GM15510 (cell line): Measurements from ENCODE around the gene OSBPL6.

Experiments used
- POLR2A ChIP-seq: IDR thresholded peaks from 3 replicates; pipeline ENCODE4 v1.6.1; 2011; ENCODE audit warnings: borderline replicate concordance; ENCODE audit not compliant: insufficient read length; ENCODE audit errors: extremely low read depth

OSBPL6 gene

DNA sequence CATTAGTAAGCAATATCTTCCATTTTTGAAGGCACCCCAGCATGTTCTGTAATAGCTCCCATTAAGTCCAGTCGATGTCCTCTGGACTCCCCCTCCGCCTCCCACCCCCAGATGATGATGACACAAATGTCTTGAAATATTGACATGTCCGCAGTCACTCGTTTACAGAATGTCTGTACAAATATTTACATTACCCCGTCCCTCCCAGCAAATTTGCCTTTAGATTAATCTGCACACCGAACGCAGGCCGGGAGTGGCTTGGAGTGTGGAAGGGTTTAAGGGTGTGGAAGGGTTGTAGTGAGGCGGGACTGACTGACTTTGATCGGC is 853 bp upstream of the OSBPL6 start:
- TF ChIP-seq POLR2A = no peak

DNA sequence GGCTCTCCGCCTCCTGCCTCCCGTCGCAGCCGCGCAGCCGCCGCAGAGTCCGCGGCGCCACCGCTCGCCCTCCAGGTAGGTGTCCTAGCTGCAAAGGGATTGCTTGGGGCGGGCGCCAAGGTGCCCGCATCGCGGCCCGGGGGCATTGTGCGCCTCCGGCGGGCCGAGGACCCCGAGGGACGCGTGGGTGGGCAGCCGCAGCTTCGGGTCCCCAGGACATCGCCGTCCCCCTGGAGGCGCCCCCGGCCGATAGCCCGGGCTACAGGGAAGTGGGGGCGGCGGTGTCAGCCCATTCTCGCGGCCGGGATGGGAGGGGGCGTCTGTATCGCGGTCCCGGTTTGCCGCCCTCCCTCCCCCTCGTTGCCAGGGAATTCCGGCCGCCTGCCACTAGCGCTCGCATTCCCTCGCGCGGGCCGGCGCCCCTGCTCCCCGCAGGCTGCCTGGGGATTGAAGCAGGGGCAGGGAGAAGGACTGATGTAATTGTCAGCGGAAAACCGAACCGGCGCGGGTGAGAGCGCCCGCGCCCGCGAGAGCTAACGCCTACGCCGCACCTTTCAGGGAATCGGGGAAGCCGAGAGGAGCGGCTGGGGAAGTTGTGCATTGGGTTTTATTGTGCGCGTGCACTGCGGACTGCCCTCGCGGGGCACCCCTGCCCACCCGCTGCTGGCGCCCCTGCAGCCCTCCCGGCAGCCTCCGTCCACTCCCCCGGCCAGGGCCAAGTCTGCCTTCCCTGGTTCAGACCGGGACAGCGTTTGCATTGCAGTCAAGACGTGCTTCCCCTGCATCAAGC is 483 bp downstream of the OSBPL6 start:
- TF ChIP-seq POLR2A = no peak

DNA sequence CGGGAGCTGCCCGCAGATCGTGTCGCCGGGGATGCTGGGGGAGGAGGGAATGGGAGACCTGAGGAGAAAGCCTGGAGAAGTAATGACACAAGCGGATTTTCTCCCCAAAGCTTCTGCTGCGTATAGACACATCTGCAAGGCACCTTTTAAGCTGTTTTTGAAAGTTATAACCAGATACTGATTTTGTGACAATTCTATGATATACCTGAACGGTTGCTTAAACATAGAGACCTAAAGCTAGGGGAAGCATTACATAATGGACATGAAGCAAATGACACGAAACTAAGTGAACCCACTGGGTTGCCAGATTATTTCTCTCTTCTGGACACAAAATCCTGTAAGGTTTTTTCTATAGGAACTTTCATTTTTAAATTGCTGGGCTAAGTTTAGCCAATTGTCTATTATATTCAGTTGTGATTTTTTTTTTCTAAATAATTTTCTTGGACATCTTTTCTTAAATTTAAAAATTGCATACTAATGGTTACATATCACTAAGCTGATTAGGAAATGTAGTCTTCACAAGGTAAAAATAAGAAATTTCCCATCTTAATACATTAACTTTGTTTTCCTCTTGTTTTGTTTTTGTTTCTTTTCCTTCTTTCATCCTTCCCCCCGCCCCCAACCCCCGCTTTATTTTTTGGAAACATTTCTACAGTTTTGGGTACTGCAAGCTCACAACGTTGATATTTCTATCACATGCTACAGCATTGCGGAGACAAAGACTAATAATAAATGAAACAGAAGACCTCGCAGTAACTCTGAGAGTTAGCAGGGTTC is 1.3 kb downstream of the OSBPL6 start:
- no peak for TF ChIP-seq POLR2A

DNA sequence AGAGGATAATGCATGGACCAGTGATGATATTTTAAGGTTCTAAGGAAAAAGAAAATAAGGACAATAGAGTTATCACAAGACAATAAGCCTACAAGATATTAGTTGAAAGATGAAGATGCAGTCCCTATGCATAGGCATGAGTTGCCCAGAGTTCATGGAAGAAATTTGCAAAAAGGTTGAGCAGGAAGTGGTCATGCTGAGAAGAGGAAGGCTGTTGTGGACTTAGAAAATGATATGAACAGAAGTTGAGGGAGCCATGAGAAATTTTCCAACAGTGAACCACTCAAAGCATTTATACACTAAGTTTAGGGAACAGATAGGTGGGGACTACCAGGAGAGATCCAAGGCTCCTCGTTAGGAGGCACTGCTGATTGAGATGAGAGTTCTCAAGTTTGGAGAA is 3.5 kb downstream of the OSBPL6 start:
- no peak for TF ChIP-seq POLR2A

DNA sequence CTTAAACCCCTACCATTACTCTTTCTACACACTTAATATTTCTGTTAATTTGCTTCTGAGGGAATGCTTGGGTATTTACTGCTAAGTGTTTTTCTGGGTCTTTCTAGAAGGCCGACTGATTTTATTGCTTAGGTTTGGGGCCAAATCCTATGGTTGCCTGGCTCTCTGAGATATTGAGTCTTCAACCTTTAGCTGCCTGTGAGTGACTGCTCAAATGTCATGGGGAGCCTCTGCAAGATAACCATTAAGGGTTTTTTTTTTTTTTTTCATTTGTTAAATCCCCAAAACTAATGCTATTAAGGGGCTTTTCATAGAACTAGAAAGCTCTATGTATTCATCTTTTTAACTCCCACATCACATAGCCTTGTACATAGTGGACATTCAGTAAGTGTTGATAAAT is 5.0 kb downstream of the OSBPL6 start:
- no peak for TF ChIP-seq POLR2A

DNA sequence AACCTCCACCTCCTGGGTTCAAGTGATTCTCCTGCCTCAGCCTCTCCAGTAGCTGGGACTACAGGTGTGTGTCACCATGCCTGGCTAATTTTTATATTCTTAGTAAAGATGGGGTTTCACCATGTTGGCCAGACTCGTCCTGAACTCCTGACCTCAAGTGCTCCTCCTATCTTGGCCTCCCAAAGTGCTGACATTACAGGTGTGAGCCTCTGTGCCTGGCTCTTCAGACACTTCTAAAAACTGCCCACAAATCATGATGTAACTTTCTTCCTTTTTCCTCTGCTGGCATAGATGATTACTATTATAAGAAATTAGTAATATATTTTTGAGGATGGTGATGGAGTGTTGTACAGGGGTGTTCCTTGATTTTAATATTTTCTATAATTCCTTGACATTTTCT is 6.0 kb downstream of the OSBPL6 start:
- TF ChIP-seq POLR2A = no peak

DNA sequence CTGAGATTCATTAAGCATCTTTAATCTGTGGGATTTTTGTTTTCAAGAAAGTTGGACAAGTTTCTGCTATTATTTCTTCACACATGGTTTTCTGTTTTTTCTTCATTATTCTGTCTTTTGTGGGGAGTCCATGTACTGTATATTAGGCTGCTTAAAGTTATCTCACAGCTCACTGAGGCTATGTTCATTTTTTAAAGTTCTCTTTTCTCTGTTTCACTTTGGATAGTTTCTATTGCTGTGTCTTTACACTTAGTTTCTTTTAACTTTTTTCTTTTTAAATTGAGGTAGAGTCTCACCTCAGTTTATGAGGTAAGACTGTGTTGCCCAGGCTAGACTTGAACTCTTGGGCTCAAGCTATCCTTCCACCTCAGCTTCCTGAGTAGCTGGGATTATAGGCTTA is 8.6 kb downstream of the OSBPL6 start:
- TF ChIP-seq POLR2A = no peak

DNA sequence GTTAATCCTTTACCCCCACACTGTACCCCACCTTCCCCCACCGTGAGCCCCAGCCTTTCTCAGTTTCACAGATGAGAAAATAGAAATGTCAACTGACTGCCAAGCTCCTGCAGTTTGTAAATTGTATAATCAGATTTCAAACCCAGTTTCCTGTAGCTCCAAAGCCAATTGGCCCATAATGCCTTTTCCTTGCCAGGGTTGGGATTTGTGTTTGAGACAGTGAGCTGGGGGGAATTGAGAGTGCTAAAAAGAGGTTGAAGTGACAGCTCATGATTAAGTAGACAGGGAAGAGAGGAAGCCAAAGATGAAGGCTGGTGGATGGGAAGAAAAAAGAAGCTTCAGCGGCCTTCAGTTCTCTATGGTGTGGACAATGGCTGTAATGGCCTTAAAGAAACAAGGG is 10.7 kb downstream of the OSBPL6 start:
- TF ChIP-seq POLR2A = no peak

DNA sequence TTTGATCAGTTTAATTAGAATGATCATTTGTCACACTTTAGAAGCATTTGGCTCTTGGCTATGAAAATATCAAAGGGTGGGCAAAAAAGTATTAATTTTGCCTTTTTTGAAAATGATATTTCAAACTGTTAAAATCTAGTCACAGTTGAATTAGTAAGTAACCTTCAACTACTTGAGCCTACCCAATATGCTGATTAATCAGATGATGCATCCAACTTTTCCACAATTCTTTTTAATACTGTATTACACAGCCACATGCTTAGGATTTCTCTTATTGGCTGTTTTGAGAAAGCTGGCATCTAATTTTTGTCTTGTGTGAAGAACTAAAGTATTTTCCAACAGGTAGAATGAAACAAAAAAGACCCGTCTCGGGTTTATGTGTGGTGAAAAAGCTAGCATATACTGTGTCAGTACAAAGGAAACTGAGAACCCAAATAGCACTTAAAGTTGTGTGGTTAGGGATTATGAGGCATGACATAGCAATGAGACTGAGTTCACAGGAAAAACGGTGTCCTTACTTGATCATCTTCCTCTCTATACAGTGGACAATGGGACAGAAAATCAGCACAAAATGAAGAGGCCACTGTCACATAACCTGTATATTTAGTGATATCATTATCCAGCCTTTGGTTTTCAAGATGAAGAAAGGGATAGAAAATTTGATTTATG is 11.7 kb downstream of the OSBPL6 start:
- TF ChIP-seq POLR2A = no peak

DNA sequence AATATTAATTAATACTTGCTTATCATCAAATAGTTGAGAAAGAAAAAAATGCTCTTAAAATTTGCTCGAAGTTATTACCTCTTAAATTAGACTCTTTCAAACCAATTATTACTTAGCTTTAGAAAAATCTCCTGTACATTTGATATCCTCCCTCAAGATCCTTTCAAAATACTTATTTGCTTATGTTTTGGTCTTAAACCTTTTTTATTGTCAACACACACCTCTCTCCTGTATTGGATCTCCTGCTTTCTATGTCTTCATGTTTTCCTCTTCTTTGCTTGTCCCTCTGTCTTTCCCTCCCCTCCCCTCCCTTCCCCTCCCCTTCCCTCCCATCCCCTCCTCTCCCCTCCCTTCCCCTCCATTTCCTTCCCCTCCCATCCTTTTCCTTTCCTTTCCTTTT is 14.0 kb downstream of the OSBPL6 start:
- no peak for TF ChIP-seq POLR2A

DNA sequence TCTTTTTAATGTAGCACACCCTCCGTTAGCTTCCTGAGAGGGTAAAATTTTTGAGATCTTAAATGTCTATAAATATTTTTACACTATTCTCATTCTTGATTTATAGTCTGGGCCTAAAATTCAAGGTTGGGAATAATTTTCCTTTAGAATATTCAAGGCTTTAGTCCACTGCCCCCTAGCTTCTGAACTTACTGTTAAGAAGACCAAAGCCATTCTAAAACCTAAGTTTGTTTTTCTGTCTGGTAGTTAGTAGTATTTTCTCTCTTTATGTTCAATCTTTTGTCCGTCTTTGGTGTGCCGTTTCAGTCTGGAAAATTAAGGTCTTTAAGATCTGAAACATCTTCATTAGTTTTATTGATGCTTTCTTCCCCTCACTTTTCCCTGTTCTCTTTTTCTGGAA is 14.5 kb downstream of the OSBPL6 start:
- TF ChIP-seq POLR2A = no peak

DNA sequence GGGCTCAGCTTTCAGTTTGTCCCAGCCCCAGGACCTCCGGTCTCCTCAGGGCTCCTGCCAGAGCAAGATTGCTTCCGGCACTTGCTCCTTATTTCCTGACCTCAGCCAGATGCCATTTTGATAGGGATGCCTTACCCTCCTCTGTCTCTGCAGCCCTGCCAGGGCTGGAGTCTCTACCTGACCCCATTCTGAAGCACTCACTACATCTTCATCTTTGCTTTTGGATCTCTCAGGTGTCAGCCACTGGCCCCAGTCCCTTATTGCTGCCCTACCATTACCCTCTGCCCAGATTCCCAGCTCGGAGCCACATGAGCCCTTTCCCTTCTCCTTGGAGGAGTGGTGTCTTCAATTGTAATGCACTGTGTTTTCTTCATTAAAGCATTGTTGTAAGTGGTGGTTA is 17.1 kb downstream of the OSBPL6 start:
- TF ChIP-seq POLR2A = no peak

DNA sequence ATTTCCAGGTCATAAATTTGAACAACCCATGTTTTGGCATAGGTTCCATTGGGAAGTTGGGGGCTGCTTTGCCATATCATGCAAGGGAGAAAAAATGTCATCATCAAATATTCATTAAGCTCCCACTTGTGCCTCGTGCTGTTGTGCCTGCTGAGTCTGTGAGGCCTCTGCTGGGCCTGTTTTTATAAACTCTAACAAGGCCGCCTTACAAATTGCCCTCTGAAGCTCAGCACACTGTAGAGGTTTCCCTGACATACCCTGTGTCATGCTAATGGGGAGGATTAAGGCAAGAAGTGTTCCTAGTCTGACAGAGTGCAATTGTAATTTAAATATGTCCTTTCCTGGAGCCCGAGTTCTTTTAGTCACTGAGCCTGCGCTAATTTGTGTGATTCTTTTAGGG is 17.6 kb downstream of the OSBPL6 start:
- TF ChIP-seq POLR2A = no peak

DNA sequence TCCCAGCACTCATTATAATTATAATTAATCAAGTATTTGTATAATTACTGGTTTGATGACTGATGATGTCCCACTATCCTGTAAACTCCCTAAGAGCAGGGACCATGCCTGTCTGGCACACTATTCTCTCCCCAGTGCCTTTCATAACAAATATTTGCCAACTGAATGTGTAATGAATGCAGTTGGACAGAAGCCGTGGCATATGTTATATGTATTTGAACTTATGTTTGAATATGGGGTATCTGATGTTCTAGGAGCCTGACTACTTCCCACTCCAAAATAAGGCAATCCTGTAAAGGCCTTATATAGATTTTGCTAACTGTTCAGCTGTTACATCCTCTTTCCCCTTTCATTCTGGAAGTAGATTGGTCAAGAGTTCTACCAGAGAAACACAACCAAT is 19.7 kb downstream of the OSBPL6 start:
- TF ChIP-seq POLR2A = no peak

DNA sequence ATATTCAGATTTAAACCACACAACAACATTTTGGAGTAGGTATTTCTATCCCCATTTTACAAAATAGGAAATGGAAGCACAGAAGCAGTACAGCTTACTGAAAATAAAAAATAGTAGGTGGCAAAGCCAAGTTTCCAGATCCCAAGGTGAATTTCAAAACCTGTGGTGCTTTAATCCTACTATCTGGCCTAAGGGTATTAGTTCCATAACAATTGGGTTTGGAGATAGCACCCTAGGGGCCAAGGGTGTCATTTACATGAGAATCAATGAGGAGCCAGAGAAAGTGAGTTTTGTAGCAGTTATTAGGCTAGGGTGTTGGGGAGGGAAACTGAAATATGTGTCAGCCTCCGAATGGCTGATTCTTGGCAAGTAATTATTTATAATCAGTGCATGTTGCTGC is 24.9 kb downstream of the OSBPL6 start:
- TF ChIP-seq POLR2A = no peak

DNA sequence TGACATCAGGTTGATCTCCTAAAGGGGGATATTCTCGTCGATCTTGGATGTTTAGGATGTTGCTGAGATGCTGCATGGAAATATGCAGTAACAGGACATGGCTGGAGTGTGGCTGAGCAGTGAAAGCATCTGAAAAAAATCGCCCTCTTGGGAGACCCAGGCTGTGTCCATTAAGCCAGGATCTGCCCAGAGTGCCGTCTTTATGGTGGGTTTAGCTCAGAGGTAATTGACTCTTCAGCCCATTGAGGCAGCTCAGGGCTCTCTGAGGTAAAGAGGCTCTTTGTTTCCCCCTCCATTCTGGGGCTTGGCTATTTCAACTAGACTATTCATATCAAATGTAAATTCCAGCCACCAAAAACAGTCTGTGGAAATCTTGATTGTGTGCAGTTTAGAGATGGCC is 26.5 kb downstream of the OSBPL6 start:
- TF ChIP-seq POLR2A = no peak

DNA sequence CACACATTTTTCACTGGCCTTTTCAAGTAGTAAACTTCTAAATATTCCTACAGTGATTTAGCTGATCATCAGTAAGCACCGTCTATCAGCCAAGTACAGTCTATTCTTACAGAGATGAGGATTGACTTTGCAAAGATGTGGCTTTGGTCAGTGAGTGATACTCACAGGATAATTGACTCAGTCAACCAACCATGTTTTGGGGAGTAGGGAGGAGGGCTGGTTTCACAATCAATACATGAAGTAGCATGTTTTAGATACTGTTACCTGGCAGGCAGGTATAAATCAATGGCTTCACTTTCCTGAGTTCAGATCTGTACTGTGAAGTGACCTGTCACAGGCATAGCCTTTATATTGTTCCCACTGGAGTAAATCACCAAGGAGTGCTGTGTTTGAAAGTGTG is 27.2 kb downstream of the OSBPL6 start:
- no peak for TF ChIP-seq POLR2A

DNA sequence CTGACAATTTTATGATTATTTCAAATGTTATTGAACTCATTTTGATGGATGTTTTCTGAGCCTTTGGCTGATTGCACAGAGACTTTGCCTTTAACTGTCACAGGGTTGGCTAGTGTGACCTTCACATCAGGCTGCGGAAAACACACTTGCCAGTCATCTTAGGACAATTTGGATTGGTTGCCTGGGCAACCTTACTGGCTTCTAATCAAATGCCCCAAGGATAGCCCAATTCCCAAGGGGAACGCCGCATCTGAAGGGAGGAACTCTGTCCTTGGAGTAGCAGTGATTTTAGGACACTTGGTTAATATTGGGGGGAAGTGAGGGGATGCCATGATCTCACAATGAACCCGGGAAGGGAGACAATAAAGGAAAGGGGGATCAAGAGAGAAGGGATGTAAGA is 29.5 kb downstream of the OSBPL6 start:
- no peak for TF ChIP-seq POLR2A
